Common myeloid progenitor, CD34-positive (primary cell): ENCODE results near the gene PPP2R5C.

Experiments
- CTCF ChIA-PET: fragments of 350-600 bp; sonication (Branson Sonifier 250); formaldehyde crosslinking; loops from one replicate; lab custom pipeline; 2021; ENCODE audit warnings: antibody characterized with exemption; lab: Charles Lee
- POLR2A ChIA-PET: fragments of 350-600 bp; sonication (Branson Sonifier 250); formaldehyde crosslinking; loops from one replicate; lab custom pipeline; 2021; ENCODE audit warnings: antibody characterized with exemption; lab: Charles Lee
- DNase-seq, 3 donors: peaks; one replicate each; pipeline versions ENCODE4 v3.0.0 to v3.0.0-alpha.2; 2013
- H3K27ac ChIP-seq, 2 experiments: 1 replicate in 1 of 2; 2 replicates in 1 of 2; pipeline ENCODE4 v1.7.0; 2013; ENCODE audit warnings: inconsistent platforms in 2 of 2, low read length in 2 of 2, mild to moderate bottlenecking in 2 of 2, low read depth in 1 of 2, moderate library complexity in 1 of 2; ENCODE audit not compliant: severe bottlenecking in 2 of 2, insufficient read depth in 1 of 2, poor library complexity in 1 of 2
- H3K27me3 ChIP-seq, 5 experiments: replicated peaks in 2 of 5; 1 replicate in 3 of 5; 2 replicates in 2 of 5; pipeline versions ENCODE4 v1.6.1 to v1.7.0; 2013; ENCODE audit warnings: low read length in 4 of 5, mild to moderate bottlenecking in 2 of 5, moderate library complexity in 2 of 5, inconsistent platforms in 1 of 5; ENCODE audit not compliant: insufficient read depth in 5 of 5, control insufficient read depth in 4 of 5
- H3K36me3 ChIP-seq, 4 experiments: 1 replicate in 2 of 4; 2 replicates in 2 of 4; pipeline versions ENCODE4 v1.6.1 to v1.7.0; 2013; ENCODE audit warnings: low read length in 3 of 4, control low read depth in 1 of 4, mild to moderate bottlenecking in 1 of 4; ENCODE audit not compliant: control insufficient read depth in 4 of 4, insufficient read depth in 4 of 4
- H3K4me1 ChIP-seq, 4 experiments: 1 replicate in 3 of 4; 2 replicates in 1 of 4; pipeline versions ENCODE4 v1.6.1 to v1.7.1; 2013; ENCODE audit warnings: low read length in 3 of 4, mild to moderate bottlenecking in 3 of 4, control low read depth in 1 of 4, inconsistent platforms in 1 of 4, moderate library complexity in 1 of 4; ENCODE audit not compliant: control insufficient read depth in 4 of 4, insufficient read depth in 4 of 4; ENCODE audit errors: control extremely low read depth in 1 of 4
- H3K4me3 ChIP-seq, 7 experiments: 1 replicate in 4 of 7; 2 replicates in 3 of 7; pipeline versions ENCODE4 v1.5.1 to v1.7.0; 2013; ENCODE audit warnings: mild to moderate bottlenecking in 7 of 7, low read length in 6 of 7, moderate library complexity in 6 of 7, inconsistent platforms in 2 of 7, low read depth in 2 of 7, control low read depth in 1 of 7; ENCODE audit not compliant: insufficient read depth in 4 of 7, control insufficient read depth in 1 of 7; ENCODE audit errors: extremely low read depth in 1 of 7
- H3K9me3 ChIP-seq, 5 experiments: 1 replicate in 4 of 5; 2 replicates in 1 of 5; pipeline versions ENCODE4 v1.6.1 to v1.7.1; 2013; ENCODE audit warnings: low read length in 4 of 5, mild to moderate bottlenecking in 2 of 5, inconsistent platforms in 1 of 5, low read depth in 1 of 5, moderate library complexity in 1 of 5; ENCODE audit not compliant: control insufficient read depth in 4 of 5, insufficient read depth in 2 of 5; ENCODE audit errors: control extremely low read depth in 1 of 5
- WGBS: methylation state at CpG from one replicate; pipeline ENCODE4 v1.1.5; 2013; ENCODE audit not compliant: insufficient coverage; 5-methylcytosine and 5-hydroxymethylcytosine counted together

The PPP2R5C gene

DNA sequence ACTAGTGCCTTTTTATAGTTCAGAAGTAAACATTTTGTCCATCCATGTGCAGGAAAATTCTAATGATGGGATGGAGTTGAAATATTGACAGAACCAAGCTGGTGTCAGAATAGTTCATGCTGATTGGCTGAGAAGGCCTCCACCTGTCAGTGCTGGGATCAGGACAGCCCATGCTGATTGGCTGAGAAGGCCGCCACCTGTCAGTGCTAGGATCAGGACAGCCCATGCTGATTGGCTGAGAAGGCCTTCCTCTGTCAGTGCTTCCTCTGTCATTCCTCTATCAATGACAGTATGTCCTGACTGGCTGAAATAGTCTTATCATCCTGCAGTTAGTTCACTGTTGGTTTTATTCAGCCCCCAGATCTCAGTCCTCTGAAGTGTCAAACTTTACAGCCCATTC is 95.7 kb downstream of the PPP2R5C start:
- Histone ChIP-seq H3K36me3 (peaks cover 0 to 28% (median 21%) of the 10 kb centered on the region in 4 experiments), H3K9me3 (no peaks in the 10 kb centered on the region), H3K4me1 (peaks cover 0 to 23% (median 19%) of the 10 kb centered on the region in 4 experiments), H3K27me3 (no peaks in the 10 kb centered on the region), H3K4me3 (no peak overlapping the region), H3K27ac (no peak overlapping the region)
- CTCF ChIA-PET: interaction anchor here (0.8 kb wide), 1 partner anchor 9 kb away, joined by 3 read pairs; no protein-coding TSS in a partner anchor
- WGBS: 100% methylated on average over 1 of the region's 1 CpG
- POLR2A ChIA-PET: interaction anchor here (0.6 kb wide), 1 partner anchor 18 kb away, joined by 4 read pairs; no protein-coding TSS in a partner anchor
- DNase-seq: no peak

DNA sequence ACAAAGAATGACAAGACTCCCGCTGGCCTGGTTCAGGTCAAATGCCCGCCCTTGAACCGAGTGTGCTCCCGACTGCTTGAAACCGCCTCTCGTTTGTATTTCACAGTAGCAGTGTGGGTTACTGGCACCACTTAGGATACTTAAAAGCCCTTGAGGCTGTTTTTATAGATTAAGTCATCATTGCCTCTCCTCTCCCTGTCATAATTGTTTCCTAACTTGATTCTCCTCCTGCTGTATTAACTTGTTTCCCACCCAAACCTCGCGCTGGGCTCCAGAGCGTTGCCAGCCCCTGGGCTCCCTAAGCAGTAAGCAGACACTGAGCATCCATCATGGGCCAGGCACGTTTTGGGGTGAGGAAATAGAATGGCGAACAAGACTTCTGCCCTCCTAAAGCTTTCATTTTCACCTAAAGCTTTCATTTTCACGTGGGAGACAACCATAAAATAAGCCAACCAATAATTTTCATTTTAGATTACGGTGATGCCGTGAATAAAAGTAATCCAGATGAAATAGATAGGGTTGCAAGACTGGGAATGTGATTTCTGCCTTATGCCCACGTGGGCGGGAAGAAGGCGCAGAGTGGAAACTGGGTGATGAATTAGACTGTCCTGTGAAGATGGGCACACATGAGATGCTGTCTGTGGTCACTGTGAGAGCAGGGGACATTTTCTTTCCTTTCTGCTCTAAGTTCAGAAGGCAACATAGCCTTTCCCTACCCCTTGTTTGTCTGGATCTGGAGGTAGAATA is 97.5 kb downstream of the PPP2R5C start:
- DNase-seq: no peak
- POLR2A ChIA-PET: no interaction called here
- WGBS: 93% methylated on average over 11 of the region's 17 CpGs
- CTCF ChIA-PET: interaction anchor here (0.6 kb wide), 2 partner anchors 9 to 29 kb away, joined by 3 read pairs; no protein-coding TSS in a partner anchor
- Histone ChIP-seq H3K9me3 (no peaks in the 10 kb centered on the region), H3K36me3 (peaks cover 0 to 30% (median 23%) of the 10 kb centered on the region in 4 experiments), H3K4me3 (no peak overlapping the region), H3K27ac (peak overlapping the region; percentile 11 to 40), H3K4me1 (peaks cover 0 to 19% (median 13%) of the 10 kb centered on the region in 4 experiments), H3K27me3 (no peaks in the 10 kb centered on the region)

DNA sequence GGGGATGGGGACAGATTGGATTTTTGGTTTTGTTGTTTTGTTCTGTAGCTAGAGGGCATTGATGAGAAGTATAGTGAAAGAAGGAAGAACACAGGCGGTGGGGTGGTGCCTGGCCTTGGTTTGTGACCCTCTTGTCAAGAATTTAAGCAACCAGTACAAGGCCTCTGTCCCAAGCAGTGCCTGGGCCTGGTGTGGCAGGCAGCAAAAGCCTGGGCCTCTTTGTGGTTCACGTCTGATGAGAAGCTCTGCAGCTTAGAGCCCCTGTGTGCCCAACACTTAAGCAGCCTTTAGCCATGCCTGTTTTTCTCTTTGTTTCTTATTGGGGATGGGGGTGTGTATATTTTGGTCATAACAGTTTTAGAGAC is 98.0 kb downstream of the PPP2R5C start:
- Histone ChIP-seq H3K36me3 (peaks cover 0 to 35% (median 27%) of the 10 kb centered on the region in 4 experiments), H3K4me1 (peaks cover 0 to 13% (median 7%) of the 10 kb centered on the region in 4 experiments), H3K9me3 (no peaks in the 10 kb centered on the region), H3K27me3 (no peaks in the 10 kb centered on the region), H3K4me3 (no peak overlapping the region), H3K27ac (peak overlapping the region; percentile 11 to 40)
- no peak for DNase-seq
- ChIA-PET POLR2A (no interaction called here), CTCF (interaction anchor here (0.6 to 1.8 kb wide), 2 partner anchors 10 to 30 kb away, joined by 3 to 7 read pairs; no protein-coding TSS in a partner anchor)
- 100% methylated on average over 1 of the region's 2 CpGs for WGBS

DNA sequence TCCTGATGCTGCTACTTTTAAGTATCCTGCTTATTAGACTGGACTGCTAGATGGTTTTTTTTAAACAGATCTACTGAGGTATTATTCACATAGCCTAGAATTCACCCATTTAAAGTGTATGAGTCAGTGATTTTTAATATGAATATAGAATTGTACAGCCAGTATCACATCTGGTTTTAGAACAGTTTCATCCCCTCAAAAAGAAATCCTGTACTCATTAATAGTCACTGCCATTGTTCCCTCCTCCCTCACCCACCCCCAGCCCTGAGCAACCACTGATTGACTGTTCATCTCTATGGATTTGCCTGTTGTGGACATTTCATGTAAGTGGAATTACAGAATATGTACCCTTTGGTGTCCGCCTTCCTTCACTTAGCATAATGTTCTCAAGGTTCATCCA is 98.4 kb downstream of the PPP2R5C start:
- no CpG with 5 or more reads among the region's 1 CpG for WGBS
- CTCF ChIA-PET: interaction anchor here (1.8 kb wide), 1 partner anchor 10 kb away, joined by 7 read pairs; no protein-coding TSS in a partner anchor
- Histone ChIP-seq H3K9me3 (no peaks in the 10 kb centered on the region), H3K27ac (no peak overlapping the region), H3K36me3 (peaks cover 0 to 37% (median 28%) of the 10 kb centered on the region in 4 experiments), H3K4me1 (peaks cover 0 to 9% (median 4%) of the 10 kb centered on the region in 4 experiments), H3K27me3 (no peaks in the 10 kb centered on the region), H3K4me3 (no peak overlapping the region)
- no peak for DNase-seq
- POLR2A ChIA-PET: no interaction called here

DNA sequence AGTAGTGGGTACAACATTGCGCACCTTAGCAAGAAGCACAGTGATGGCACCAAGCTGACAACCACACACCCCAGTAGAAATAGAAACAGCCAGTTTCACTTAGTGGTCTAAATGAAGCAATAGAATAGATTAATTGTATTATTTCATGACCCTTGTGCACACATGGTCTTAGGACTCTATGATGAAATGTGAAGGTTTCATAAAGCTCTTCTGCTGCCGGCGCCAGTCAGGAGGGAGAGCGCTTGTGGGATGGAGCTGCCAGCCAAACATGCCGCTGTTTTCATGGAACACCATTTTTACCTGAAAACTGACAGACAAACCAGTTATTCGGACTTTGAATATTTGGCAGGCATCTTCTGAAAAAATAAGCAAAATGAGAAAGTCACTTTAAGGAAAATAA is 100.0 kb downstream of the PPP2R5C start:
- ChIA-PET POLR2A (no interaction called here), CTCF (interaction anchor here (1.1 to 1.8 kb wide), 9 partner anchors 8 to 116 kb away, joined by 3 to 7 read pairs (median 4); no protein-coding TSS in a partner anchor)
- H3K9me3 ChIP-seq: no peaks in the 10 kb centered on the region
- no peak overlapping the region for H3K27ac ChIP-seq
- peaks cover 0 to 2% (median 0%) of the 10 kb centered on the region in 4 experiments for H3K4me1 ChIP-seq
- DNase-seq: no peak
- no peaks in the 10 kb centered on the region for H3K27me3 ChIP-seq
- H3K4me3 ChIP-seq: no peak overlapping the region
- WGBS: 89% methylated on average over 6 of the region's 6 CpGs
- H3K36me3 ChIP-seq: peaks cover 0 to 41% (median 28%) of the 10 kb centered on the region in 4 experiments

DNA sequence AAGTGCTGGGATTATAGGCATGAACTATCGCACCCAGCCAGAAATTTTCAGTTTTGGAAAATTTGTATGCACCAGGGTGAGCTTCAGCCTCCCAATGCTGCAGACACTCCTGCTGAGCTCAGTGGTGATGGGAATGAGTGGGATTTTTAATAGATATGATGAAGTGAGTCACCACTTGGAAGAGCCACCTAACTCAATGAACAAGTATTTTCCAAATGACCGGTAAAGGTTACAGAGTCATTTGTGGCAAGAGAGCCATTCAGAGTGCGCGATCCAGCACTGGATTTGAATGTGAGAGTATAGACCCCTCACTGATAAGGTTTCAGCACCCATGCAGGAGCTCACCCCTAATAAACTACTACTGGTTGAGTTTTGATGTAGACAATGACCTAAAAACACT is 100.7 kb downstream of the PPP2R5C start:
- no peak for DNase-seq
- CTCF ChIA-PET: interaction anchor here (1.1 to 1.5 kb wide), 5 partner anchors 11 to 36 kb away, joined by 3 to 6 read pairs (median 5); no protein-coding TSS in a partner anchor
- no peak overlapping the region for H3K27ac ChIP-seq
- H3K4me3 ChIP-seq: no peak overlapping the region
- POLR2A ChIA-PET: no interaction called here
- H3K27me3 ChIP-seq: no peaks in the 10 kb centered on the region
- H3K36me3 ChIP-seq: peaks cover 0 to 40% (median 27%) of the 10 kb centered on the region in 4 experiments
- no peaks in the 10 kb centered on the region for H3K9me3 ChIP-seq
- WGBS: 98% methylated on average over 4 of the region's 4 CpGs
- H3K4me1 ChIP-seq: peaks cover 0 to 2% (median 0%) of the 10 kb centered on the region in 4 experiments

DNA sequence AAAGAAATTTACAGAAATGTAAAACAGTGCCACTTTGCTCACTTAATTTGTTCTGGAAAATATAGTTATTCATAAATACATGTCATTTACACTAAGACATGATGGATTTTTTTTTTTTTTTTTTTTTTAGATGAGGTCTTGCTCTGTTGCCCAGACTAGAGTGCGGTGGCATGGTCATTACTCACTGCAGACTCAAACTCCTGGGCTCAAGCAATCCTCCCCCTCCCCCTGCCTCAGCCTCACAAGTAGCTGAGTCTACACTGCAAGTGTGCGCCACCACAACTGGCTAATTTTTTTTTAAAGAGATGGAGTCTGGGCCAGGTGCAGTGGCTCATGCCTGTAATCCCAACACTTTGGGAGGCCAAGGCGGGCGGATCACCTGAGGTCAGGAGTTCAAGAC is 101.2 kb downstream of the PPP2R5C start:
- WGBS: 83% methylated on average over 1 of the region's 4 CpGs
- Histone ChIP-seq H3K4me3 (no peak overlapping the region), H3K36me3 (peaks cover 0 to 37% (median 24%) of the 10 kb centered on the region in 4 experiments), H3K27ac (no peak overlapping the region), H3K4me1 (peaks cover 0 to 2% (median 0%) of the 10 kb centered on the region in 4 experiments), H3K27me3 (no peaks in the 10 kb centered on the region), H3K9me3 (no peaks in the 10 kb centered on the region)
- no peak for DNase-seq
- ChIA-PET CTCF (interaction anchor here (1.2 to 1.5 kb wide), 4 partner anchors 12 to 36 kb away, joined by 4 to 6 read pairs (median 6); no protein-coding TSS in a partner anchor), POLR2A (no interaction called here)
